GM18951 (cell line): ENCODE data around the gene ATP4A.

Experiments used
- POLR2A ChIP-seq: IDR thresholded peaks from 4 replicates; pipeline ENCODE4 v1.6.1; 2011; ENCODE audit warnings: mild to moderate bottlenecking; ENCODE audit not compliant: insufficient read length, insufficient read depth; ENCODE audit errors: extremely low read depth
- in situ Hi-C: fragments of 300-500 bp; cut with MboI; formaldehyde crosslinking; loops from one replicate; pipeline ENCODE4 v1.12.0; 2022; ENCODE audit warnings: low sequenced_read_pairs, mixed read lengths, inconsistent platforms; ENCODE audit not compliant: unreplicated experiment

The ATP4A gene

GRCh38 chr19:35559781-35560180 lies 3.7 kb downstream of the ATP4A start:
- in situ Hi-C loops = no loop called here

GRCh38 chr19:35559281-35559659 lies 4.2 kb downstream of the ATP4A start:
- in situ Hi-C loops = no loop called here
- no peak for TF ChIP-seq POLR2A

More at GRCh38 chr19:35559781-35560180, 3.7 kb downstream of the ATP4A start:
- no peak for TF ChIP-seq POLR2A

GRCh38 chr19:35558400-35559280 lies 4.8 kb downstream of the ATP4A start:
- no peak for TF ChIP-seq POLR2A
- in situ Hi-C loops = no loop called here

GRCh38 chr19:35557539-35558399 lies 5.7 kb downstream of the ATP4A start:
- TF ChIP-seq POLR2A = no peak
- in situ Hi-C loops = no loop called here

GRCh38 chr19:35556846-35557538 lies 6.5 kb downstream of the ATP4A start:
- in situ Hi-C loops = no loop called here
- TF ChIP-seq POLR2A = no peak

- in situ Hi-C loops = no loop called here
- TF ChIP-seq POLR2A = no peak
Observed at GRCh38 chr19:35556025-35556590, 7.3 kb downstream of the ATP4A start.

- no peak for TF ChIP-seq POLR2A
- in situ Hi-C loops = no loop called here
Observed at GRCh38 chr19:35555301-35556005, 8.0 kb downstream of the ATP4A start.

GRCh38 chr19:35554076-35554475 lies 9.4 kb downstream of the ATP4A start:
- in situ Hi-C loops = no loop called here

GRCh38 chr19:35553385-35554000 lies 10.0 kb downstream of the ATP4A start:
- no peak for TF ChIP-seq POLR2A
- in situ Hi-C loops = no loop called here

More at GRCh38 chr19:35554076-35554475, 9.4 kb downstream of the ATP4A start:
- TF ChIP-seq POLR2A = no peak

GRCh38 chr19:35552534-35553384 lies 10.7 kb downstream of the ATP4A start:
- no peak for TF ChIP-seq POLR2A
- in situ Hi-C loops = no loop called here
